K562 (cell line): ENCODE data around the gene CD164L2. TPM values are rescaled to one million over a fixed set of nuclear protein-coding genes. Genes with fewer than 3 reads are reported as not detected.

Experiments used
- ATAC-seq: fragments of 200-7000 bp; cut with Tn5 transposase; 3 replicates; pipeline ENCODE4 v1.9.1; 2020; ENCODE audit warnings: moderate library complexity
- BruUV-seq: library from RNA; stranded (reverse); fragments of 400-500 nt; replicated peaks from 2 replicates; lab custom pipeline; 2021; lab: Mats Ljungman, UMichigan
- CTCF ChIA-PET: fragments of 300-600 bp; formaldehyde crosslinking; extraction: SDS; loops from one replicate; lab custom pipeline; 2021; ENCODE audit warnings: low intra/inter-chr PET ratio; lab: Yijun Ruan, JAX
- POLR2A ChIA-PET: fragments of 300-600, 350-650 bp; sonication (Branson Sonifier 250); formaldehyde crosslinking; extraction: SDS; loops from one replicate; lab custom pipeline; 2021; ENCODE audit warnings: antibody characterized with exemption, inconsistent platforms; lab: Yijun Ruan, JAX
- DNase-seq, 4 experiments: peaks; one replicate each; pipeline versions ENCODE4 v3.0.0 to v3.0.0-alpha.2; 2011 to 2018; ENCODE audit warnings: low spot score in 3 of 4, mixed read lengths in 3 of 4; ENCODE audit errors: extremely low read depth in 1 of 4
- FAIRE-seq: peaks from 2 replicates; lab custom pipeline; 2011; peaks lifted over from hg19 to GRCh38; lab: Jason Lieb, UNC
- H2AFZ ChIP-seq: 2 replicates; pipeline ENCODE4 v1.6.0; 2011; ENCODE audit warnings: low read depth, low read length, control low read depth, inconsistent platforms
- H3K27ac ChIP-seq: fragments of 200-600 bp; 3 replicates; pipeline ENCODE4 v1.8.0; 2011; ENCODE audit warnings: low read depth, mild to moderate bottlenecking, control low read depth, inconsistent platforms, low read length, moderate library complexity, mixed read lengths; ENCODE audit errors: extremely low read depth
- H3K27me3 ChIP-seq, 2 experiments: fragments of 300-600 bp in 1 of 2; 2 replicates in 1 of 2; 3 replicates in 1 of 2; pipeline versions ENCODE4 v1.6.0 to v1.8.0; 2011; ENCODE audit warnings: inconsistent platforms in 2 of 2, low read length in 2 of 2, mild to moderate bottlenecking in 1 of 2, mixed read lengths in 1 of 2, moderate library complexity in 1 of 2; ENCODE audit not compliant: control insufficient read depth in 2 of 2, insufficient read depth in 2 of 2
- H3K36me3 ChIP-seq: fragments of 300-600 bp; 3 replicates; pipeline ENCODE4 v1.8.0; 2011; ENCODE audit warnings: mild to moderate bottlenecking, low read length, inconsistent platforms; ENCODE audit not compliant: control insufficient read depth, insufficient read depth
- H3K4me1 ChIP-seq, 2 experiments: fragments of 200-600 bp in 1 of 2; replicated peaks in 1 of 2; 2 replicates in 1 of 2; 3 replicates in 1 of 2; pipeline versions ENCODE4 v1.5.1 to v1.8.0; 2011; ENCODE audit warnings: inconsistent platforms in 2 of 2, low read length in 2 of 2, mild to moderate bottlenecking in 1 of 2, mixed read lengths in 1 of 2, moderate library complexity in 1 of 2; ENCODE audit not compliant: control insufficient read depth in 2 of 2, insufficient read depth in 2 of 2
- H3K4me2 ChIP-seq: 2 replicates; pipeline ENCODE4 v1.6.1; 2011; ENCODE audit warnings: low read length, control low read depth, inconsistent platforms, mixed read lengths; ENCODE audit not compliant: insufficient read depth
- H3K4me3 ChIP-seq: fragments of 200-600 bp; sonication (generic), shearing (Covaris generic); 2 replicates; pipeline ENCODE4 v1.5.1; 2016; ENCODE audit warnings: control low read depth, inconsistent platforms
- H3K79me2 ChIP-seq: fragments of 200-600 bp; 3 replicates; pipeline ENCODE4 v1.8.0; 2011; ENCODE audit warnings: low read length, inconsistent platforms; ENCODE audit not compliant: control insufficient read depth, insufficient read depth
- H3K9ac ChIP-seq, 2 experiments: 2 replicates each; pipeline versions ENCODE4 v1.6.0 to v1.6.1; 2011; ENCODE audit warnings: low read depth in 2 of 2, low read length in 2 of 2, control low read depth in 1 of 2, inconsistent platforms in 1 of 2, mild to moderate bottlenecking in 1 of 2, mixed read lengths in 1 of 2; ENCODE audit not compliant: insufficient read depth in 1 of 2
- H3K9me1 ChIP-seq: one replicate; pipeline ENCODE4 v1.6.0; 2011; ENCODE audit warnings: inconsistent platforms, mild to moderate bottlenecking, low read length, moderate library complexity; ENCODE audit not compliant: control insufficient read depth, insufficient read depth
- H3K9me3 ChIP-seq: replicated peaks from 2 replicates; pipeline ENCODE4 v1.5.1; 2011; ENCODE audit warnings: low read depth, low read length, inconsistent platforms; ENCODE audit not compliant: control insufficient read depth, insufficient read depth
- H4K20me1 ChIP-seq: replicated peaks from 2 replicates; pipeline ENCODE4 v1.6.1; 2011; ENCODE audit warnings: low read length, inconsistent platforms, mixed read lengths; ENCODE audit not compliant: control insufficient read depth, insufficient read depth
- MAFK ChIP-seq: IDR thresholded peaks from 2 replicates; pipeline ENCODE4 v1.6.1; 2011; ENCODE audit warnings: low read length, improper control_type of control experiment
- ZFP36 ChIP-seq: fragments of 150-350 bp; IDR thresholded peaks from 2 replicates; pipeline ENCODE4 v1.6.1; 2018; ENCODE audit warnings: low read length, low read depth; ENCODE audit not compliant: partially characterized antibody
- WGBS: fragments of 100-300 bp; shearing (Covaris generic); methylation state at CpG from one replicate; pipeline ENCODE4 v1.1.6; 2016; ENCODE audit warnings: low coverage, mixed read lengths; ENCODE audit not compliant: insufficient coverage; ENCODE audit errors: missing lambda C conversion rate; 5-methylcytosine and 5-hydroxymethylcytosine counted together
- in situ Hi-C: fragments of 300-500 bp; cut with MboI; formaldehyde crosslinking; loops from 4 replicates; pipeline ENCODE4 v1.15.0; 2018; ENCODE audit warnings: inconsistent platforms, mixed read lengths
- intact Hi-C: fragments of 100-400 bp; cut with micrococcal nuclease; formaldehyde crosslinking; loops from 2 replicates; pipeline ENCODE4 v1.14.2; 2022
- polyA plus RNA-seq, 8 experiments: library from polyadenylated mRNA; depleted of rRNA in 4 of 8; stranded (reverse) in 5 of 8; unstranded in 3 of 8; fragments of >200 nt; fragmentation: Nextera tagmentation in 2 of 8; fragmentation: Illumina TruSeq in 1 of 8; extraction: Ambion mirVana in 2 of 8; extraction: Trizol in 1 of 8; gene quantifications; 2 replicates each; pipeline versions ENCODE4 v1.2.1 to v1.2.3, GENCODE V29; 2011 to 2014; ENCODE audit warnings: inconsistent platforms in 1 of 8, missing spikeins in 1 of 8
- total RNA-seq, 7 experiments: library from RNA; depleted of rRNA in 6 of 7; stranded (reverse); fragments of >200 nt in 6 of 7; fragmentation: Illumina TruSeq in 2 of 7; extraction: Trizol in 2 of 7; gene quantifications; 2 replicates each; pipeline versions ENCODE4 v1.2.1 to v1.2.3, GENCODE V29; 2011 to 2021; ENCODE audit warnings: low replicate concordance in 1 of 7

Gene CD164L2
- total and polyA plus RNA-seq, 9 of the 15 experiments (the other 6 are each of a cell fraction or from before 2014, with no cell fraction given), result 0.08 to 0.92 (median 0.38) TPM; not detected in 1

DNA sequence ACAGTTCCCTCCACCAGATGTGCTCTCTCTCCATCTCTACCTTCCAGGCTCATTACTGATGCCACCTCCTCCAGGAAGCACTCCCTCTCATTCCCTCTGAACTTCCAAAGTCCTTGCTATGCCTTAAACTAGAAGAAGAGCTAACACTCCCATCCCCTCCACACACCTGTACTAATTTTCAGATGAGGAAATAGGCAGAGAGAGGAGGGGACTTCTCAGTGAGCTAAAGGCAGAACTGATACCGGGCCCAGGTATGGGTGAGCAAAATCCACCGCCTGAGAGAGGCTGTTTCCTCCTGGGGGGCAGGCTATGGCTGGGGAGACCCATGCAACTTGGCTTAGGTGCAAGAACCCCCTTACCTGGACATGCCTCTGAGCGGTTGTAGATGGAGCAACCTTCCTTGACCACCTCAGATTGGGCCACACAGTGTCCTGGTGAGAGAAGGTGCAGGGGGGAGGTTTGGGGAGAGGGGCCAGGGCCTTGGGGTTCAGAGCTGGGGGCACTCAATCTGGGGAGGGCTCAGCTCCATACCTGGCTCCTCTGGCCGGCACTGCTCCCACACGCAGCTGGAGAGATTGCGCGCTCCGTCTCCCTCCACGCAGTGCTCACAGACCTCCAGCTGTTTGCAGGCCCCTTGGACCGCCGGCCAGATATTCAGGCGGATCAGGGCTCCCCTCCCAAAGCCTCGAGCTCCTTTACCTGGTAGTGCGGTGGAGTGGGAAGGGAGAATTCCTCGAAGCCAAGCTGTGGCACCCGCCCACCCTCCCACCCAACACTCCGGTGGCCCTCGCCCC, 967 bp downstream of the CD164L2 start:
- intact Hi-C loops, result no loop called here
- H3K9me3 ChIP-seq, result no peaks in the 10 kb centered on the region
- TF ChIP-seq ZFP36 (peak; percentile 89), MAFK (no peak)
- TF ChIP-seq, all 486 proteins: peak for 1
- CTCF ChIA-PET, result no interaction called here
- no peak overlapping the region for H3K27ac ChIP-seq
- FAIRE-seq, result no peak
- peaks cover 9 to 42% of the 10 kb centered on the region in 2 experiments for H3K4me1 ChIP-seq
- no peak for DNase-seq
- H3K36me3 ChIP-seq, result no peaks in the 10 kb centered on the region
- no peak overlapping the region for H3K9ac ChIP-seq
- no peaks in the 10 kb centered on the region for H3K9me1 ChIP-seq
- 57% methylated on average over 14 of the region's 18 CpGs for WGBS
- H3K27me3 ChIP-seq, result no peaks in the 10 kb centered on the region
- no peaks in the 10 kb centered on the region; the same call in 1 of the 2 replicates for H4K20me1 ChIP-seq
- in situ Hi-C loops, result no loop called here
- H3K79me2 ChIP-seq, result no peaks in the 10 kb centered on the region
- ATAC-seq, result no peak
- POLR2A ChIA-PET, result interaction anchor here (0.6 to 2.7 kb wide), 4 partner anchors 16 to 50 kb away, joined by 3 to 20 read pairs (median 4); partner anchors contain the start of gene MAP3K6
- no peak overlapping the region for H3K4me2 ChIP-seq
- H2AFZ ChIP-seq, result no peak overlapping the region
- H3K4me3 ChIP-seq, result no peak overlapping the region
- BruUV-seq, result no TSS peak
